GM21367 (cell line): ENCODE data around the gene ILK.

ENCODE experiments used
- ATAC-seq: cut with Tn5 transposase; IDR thresholded peaks from one replicate; pipeline ENCODE4 v1.9.1; 2021; ENCODE audit not compliant: unreplicated experiment

Gene ILK

DNA sequence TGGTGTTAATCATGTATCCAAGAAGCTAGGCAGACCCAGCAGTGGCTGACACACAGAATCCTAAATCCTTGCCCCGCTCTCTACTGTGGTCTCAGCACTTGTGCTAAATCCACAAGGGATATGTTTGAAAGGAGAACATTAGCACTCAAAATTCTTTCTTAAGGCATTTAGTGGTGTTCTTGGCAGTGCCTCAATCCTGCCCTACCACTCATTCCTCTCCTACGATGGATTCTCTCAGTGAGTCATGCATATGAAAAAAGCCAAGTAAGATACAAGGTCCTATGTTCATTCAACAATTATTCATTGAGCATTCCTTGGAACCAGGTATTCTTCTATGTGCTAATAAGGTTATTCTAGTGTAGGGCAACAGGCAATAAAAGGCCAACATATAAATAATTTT, 31.4 kb upstream of the ILK start:
- no peak for ATAC-seq

DNA sequence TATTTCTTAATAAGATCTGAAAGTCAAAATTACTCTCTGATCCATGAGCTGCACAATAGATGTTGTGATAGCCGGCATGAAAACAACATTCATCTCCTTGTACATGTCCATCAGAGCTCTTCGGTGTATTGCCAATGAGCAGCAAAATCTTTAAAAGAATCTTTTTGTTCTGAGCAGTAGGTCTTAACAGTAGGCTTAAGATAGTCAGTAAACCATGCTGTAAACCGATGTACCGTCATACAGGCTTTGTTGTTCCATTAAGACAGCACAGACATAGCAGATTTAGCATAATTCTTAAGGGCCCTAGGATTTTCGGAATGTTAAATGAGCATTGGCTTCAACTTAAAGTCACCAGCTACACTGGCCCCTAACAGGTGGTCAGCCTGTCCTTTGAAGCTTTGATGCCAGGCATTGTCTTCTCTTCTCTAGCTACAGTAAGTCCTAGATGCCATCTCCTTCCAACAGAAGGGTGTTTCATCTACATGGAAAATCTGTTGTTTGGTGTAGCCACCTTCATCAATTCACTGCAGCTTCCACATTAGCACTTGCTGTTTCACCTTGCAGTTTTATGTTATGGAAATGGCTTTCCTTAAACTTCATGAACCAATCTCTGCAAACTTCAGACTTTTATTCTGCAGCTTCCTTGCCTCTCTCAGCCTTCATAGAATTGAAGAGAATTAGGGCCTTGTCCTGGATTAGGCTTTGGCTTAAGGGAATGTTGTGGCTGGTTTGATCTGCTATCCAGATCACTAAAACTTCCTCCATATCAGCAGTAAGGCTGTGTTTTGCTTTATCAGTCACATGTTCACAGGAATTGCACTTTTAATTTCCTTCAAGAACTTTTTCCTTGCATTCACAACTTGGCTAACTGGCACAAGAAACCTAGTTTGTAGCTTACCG, 28.5 kb upstream of the ILK start:
- no peak for ATAC-seq

DNA sequence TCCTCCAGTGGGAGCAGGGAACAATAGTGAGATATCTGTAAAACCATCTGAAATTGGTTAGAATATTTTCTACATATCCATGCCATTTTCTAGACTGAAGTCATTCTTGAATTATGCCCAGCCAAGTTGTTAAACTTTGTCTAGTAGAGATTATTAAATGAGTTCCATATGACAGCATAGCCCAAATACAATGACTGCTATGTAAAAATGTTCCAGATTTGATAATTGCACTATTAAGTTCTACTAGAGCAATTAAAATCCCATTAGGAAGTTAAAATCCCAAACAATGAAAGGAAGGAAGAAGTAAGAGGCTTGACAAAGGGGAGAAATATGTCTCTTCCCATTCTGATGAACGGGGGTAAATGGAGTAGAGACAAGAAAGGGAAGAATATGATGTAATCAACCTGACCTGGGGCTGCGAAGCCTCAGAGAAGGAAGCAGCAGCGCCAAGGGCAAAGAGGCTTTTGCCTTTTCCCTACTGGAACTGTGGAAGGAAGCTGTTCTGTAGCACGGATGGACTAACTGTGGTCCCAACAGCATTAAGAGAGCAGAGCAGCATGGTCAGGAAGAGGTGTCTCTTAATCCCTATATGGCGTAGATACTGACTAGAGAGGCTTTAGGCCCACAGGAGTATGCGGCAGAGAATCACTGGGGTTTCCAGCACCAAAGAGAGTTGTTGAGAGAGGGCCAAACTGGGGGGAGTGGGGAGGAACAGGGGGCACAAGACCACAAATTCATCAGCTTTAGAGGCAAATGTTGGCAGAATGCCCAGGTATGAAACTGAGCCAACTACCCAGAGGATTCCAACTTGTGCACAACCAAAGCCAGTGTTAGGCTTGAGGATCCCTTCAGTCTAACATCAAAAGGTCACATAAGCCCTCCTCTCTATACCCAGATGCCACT, 26.9 kb upstream of the ILK start:
- ATAC-seq, result no peak

DNA sequence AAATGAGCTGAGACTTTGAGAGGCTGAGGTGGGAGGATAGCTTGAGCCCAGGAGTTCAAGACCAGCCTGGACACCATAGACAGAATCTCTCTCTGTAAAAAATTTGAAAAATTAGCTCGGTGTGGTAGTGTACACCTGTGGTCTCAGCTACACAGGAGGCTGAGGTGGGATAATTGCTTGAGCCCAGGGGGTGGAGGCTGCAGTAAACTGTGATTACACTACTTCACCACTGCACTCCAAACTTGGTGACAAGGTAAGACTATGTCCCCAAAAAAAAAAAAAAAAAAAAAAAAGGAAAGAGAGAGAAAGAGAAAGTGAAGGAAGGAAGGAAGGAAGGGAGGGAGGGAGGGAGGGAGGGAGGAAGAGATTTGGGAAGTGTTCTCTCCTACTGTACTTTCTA, 25.4 kb upstream of the ILK start:
- no peak for ATAC-seq

DNA sequence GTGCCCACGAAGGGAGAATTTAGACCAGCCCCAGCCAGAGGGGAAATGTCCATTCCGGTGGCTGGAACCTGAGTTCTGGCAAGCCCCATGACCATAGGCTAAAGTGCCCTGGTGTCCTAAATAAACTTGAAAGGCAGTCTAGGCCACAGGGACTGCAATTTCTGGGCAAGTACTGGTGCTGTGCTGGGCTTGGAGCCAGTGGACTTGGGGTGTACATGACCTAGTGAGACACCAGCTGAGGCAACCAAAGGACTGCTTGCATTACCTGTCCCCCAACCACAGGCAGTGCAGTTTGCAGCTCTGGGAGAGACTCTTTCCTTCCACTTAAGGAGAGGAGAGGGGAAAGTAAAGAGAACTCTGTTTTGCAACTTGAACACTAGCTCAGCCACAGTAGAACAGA, 23.9 kb upstream of the ILK start:
- ATAC-seq, result no peak

DNA sequence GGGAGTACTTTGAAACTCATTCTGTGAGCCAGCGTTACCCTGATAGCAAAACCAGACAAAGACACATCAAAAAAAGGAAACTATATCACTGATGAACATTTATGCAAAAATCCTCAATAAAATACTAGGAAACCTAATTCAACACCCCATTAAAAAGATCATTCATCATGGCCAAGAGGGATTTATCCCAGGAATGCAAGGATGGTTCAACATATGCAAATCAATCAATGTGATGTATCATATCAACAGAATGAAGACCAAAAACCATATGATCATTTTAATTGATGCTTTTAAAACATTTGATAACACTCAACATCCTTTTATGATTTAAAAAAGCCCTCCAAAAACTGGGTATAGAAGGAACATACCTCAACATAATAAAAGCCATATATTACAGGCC, 20.0 kb upstream of the ILK start:
- ATAC-seq, result no peak

DNA sequence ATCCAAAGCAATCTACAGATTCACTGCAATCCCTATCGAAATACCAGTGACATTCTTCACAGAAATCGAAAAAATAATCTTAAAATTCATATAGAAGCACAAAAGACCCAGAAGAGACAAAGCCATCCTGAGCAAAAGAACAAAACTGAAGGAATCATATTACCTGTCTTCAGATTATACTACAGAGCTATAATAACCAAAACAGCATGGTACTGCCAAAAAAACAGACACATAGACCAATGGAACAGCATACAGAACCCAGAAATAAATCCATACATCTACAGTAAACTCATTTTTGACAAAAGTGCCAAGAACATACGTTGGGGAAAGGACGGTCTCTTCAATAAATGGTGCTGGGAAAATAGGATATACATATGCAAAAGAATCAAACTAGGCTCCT, 19.0 kb upstream of the ILK start:
- no peak for ATAC-seq

DNA sequence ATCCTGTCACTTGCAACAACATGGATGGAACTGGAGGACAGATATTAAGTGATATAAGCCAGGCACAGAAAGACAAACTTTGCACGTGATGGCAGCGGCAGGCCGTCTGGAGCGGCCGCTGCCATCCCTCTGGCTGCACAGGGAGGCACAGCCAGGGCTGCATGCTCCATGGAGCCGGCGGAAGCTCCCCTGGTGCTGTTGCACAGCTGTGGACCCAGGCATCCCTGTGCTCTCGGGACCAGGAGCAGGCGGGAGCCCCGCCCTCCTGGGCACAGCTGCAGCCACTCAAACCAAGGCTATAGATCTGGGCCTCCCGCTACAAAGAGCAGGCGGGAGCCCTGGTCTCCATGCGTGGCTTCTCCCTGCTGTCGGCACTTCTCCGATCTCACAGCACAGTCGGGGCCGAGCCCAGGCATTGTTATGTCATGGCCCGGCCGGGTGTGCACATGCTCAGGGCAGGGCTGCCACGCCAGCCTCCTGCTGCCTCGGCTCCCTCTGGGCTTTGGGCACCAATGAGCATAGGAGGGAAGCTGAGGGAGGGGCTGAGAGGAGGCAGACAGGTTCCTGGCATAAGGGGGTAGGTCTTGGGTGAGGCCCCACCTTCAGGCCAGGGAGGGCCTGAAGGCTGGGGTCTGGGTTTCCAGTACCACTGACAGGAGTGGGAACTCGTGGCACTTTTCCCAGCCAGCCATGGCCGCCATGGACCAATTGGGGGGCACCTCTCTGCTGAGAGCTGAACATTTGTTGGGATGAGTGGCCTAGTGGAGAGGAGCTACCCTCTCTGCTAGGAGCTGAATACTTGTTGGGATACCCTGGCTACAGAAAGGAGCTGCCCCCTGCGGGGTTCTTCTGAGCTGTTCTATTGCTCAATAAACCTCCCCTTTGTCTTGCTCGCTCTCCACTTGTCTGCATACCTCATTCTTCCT, 16.9 kb upstream of the ILK start:
- no peak for ATAC-seq

DNA sequence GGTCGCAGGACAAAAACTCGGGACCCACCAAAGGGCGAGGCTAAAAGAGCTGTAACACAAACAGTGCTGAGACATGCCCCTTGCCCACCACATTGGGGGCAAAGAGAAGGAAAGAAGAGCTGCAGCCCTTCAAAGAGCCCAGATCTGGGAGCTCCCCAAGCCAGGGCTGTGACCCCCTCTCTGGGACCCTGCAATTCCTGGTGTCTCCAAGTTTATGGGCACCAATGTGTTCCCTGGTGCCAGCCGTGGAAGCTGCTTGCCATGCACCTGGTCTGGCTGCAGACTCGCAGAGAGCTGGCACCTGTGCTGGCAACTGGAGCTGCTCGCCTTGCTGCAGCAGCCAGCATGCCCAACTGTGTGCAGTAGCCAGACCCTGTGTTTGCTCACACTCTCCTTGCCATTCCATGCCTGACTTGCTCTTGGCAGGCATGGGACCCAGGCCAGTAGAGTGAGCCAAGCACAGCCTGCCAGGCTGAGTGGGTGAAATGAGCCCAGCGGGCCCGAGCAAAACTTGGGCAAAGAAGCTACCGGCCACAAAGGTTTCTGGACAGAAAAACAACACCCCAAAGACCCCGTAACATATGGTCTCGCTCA, 16.1 kb upstream of the ILK start:
- ATAC-seq, result no peak

DNA sequence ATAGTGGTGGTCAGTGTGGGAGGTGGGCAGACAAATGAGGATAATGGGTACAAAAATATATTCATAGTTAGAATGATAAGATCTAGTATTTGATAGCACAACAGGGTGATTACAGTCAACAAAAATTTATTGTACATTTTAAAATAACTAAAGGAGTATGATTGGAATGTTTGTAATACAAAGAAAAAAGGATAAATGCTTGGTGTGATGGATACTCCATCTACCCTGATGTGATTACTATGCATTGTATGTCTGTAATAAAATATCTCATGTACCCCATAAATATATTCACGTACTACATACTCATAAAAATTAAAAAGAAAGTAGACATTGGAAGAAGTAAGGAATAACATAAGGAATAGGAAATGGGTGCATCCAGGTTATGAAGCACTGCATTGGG, 15.6 kb upstream of the ILK start:
- ATAC-seq, result no peak

DNA sequence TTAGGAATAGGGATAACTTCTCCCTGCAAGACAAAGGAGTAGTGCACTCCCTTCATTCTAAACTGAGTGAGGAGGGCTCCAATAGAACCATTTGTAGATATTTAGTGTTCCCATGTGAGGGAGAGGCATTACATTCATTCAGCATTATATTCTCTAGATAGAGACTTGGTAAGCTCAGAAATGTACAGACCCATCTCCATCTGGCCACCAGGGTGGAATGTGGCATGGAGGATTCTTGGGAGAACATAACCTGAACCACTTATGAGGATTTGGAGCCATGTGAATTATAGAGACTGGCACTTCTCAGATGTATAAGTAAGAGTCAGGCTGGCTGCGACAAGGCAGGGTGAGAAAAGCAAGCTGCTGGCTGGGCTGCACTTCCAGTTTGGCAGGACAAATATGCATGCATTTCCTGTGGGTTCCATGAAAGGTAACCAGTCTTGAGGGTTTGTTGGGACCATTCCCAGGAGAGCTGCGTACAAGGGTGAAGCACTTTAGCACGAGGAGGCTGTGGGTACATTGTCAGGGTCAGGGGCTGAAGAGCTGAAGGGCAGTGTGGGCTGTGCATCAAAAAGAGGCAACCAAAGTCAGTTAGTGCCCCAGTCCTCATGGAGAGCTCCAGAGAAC, 9.3 kb upstream of the ILK start:
- no peak for ATAC-seq

DNA sequence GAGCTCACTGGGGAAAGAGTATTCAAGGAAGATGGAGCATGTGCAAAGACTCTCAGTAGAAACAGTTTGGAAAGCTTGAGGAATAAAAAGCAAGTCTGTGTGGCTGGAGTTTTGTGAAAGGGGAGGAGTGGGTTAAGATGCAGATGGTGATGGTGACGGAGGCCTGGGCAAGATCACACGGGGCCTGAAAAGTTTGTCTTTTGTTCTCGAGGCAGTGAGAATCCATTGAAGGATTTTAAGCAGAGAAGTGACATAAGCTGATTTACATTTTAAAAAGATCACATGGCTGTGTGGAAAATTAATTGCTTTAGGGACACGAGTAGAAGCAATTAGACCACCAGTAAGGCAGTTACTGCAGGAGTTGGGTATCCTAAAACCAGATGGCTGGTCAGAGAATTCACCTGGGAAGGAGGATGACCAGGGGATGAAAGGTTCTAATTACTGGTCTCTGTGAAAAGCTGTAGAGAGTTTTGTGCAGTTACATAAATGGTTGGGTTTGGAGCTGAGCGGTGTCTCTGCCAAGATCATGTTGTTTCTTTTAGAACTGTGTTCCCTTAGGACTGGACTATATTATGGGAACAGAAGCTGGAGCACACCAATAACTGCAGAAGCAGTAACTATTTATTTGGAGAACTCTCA, 7.2 kb upstream of the ILK start:
- ATAC-seq, result no peak

DNA sequence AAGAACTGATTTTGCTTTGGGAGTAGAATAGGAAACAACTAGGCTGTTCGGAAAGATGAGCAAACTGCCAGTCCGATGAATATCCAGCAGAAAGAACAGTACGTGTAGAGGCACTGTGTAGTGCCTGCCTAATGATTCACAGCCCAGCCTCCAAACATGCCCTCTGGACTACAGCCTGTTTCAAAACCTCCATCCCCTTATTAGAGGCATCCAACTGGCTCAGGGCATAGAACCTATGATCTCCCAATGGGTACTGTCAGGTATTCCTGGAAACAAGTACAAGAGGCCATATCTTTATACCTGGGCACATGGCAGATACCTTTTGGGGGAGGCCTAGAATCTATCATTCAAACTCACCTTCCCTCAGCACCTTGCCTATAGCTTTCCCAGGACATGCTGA, 5.0 kb upstream of the ILK start:
- ATAC-seq, result no peak

DNA sequence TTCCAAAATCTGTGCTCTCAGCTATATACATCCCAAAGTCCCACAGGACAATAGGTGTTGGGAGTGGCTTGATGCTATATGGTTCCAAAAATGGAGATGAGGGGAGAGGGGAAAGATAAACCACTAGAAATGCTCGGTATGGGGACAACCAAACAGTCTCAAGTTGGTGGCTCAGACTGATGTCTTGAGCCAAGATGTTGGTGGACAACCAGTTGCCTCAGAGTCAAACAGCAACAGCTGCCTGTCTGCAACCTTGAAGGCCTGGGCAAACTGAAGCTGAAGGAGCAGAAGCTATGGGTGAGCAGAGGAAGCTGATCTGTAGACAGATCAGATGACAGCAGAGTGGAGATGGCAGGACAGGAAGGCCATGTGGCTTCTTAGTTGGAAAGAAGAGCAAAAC, 4.1 kb upstream of the ILK start:
- no peak for ATAC-seq

DNA sequence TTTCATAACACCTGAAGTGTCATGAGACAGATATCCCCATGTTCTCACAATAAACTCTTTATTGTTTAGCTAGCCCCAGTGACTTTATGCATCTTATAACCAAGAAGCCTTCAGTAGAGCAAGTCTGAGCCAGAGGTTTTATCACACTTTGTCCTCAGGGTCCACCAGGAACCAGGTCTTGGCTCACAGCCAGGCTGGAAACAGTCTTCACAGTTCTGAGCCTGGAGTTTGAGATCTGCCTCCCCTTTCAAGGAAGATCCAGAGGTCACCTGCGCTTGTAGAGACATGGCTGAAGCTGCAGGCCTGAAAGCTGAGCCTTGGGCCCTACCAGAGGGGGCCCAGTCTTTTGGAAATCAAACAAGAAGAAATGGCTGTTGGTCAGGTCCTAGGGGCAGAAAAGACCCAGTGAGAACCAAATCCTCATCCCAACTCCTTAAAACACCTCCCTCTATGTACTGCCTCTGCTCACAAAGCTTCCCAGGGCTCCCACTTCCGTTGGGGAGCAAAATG, 3.6 kb upstream of the ILK start:
- ATAC-seq, result no peak

DNA sequence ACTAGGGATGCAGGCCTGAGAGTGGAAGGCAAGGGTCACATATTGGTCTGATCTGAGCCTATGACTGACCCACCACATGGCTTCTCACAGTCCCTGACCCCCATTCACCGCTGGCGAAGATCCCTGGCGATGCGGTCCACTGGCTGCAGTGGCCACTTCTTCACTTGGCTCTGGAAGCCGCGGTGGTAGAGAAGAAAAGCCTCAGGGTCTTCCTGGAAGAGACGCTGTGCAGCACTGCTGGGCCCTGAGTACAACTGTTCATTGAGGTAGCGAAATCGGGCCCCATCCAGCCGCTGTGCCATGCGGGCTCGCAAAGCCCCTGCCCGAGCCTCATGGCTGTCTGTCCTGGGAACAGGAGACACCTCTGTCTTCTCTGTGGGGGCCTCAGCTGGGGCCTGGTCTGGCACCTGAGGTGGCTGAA, 2.5 kb upstream of the ILK start:
- ATAC-seq, result no peak

DNA sequence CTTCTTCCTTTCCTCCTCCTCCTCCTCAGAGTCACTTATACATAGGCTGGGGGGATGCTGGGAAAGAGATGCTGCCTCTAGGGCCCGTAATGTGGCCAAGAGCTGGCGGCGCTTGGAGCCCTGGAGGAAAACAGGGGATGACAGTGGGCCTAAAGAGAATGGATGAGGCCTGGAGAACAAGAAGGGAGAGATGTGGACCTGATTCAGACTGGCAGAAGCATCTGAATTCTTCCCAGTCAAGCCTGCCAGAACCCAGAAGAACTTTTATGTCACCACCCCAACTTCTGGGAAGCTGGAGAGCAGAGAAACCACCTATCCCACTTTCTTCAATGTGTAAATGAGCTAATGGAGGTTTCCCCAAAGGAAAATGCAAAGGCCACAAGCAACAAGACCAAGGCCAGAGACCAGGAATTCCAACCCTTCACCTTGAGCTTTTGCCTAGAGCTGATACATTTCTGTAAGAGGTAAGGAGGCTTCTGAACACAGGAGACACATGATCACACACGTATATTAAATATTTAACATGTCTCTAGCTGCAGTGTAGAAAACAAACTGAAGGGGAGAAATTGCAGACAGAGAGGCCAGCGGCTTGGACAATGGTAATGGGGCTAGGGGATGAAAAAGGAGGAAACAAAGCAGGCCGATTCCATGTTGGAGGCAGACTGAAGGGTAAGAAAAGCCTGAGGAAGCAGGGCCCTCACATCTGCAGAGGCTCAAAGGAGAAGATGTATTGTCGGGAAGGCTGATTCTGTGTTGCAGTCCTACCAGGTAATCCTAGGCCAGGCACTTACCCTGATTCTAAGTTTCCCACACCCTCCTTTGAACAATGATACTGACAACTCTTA, 1.3 kb upstream of the ILK start:
- no peak for ATAC-seq

DNA sequence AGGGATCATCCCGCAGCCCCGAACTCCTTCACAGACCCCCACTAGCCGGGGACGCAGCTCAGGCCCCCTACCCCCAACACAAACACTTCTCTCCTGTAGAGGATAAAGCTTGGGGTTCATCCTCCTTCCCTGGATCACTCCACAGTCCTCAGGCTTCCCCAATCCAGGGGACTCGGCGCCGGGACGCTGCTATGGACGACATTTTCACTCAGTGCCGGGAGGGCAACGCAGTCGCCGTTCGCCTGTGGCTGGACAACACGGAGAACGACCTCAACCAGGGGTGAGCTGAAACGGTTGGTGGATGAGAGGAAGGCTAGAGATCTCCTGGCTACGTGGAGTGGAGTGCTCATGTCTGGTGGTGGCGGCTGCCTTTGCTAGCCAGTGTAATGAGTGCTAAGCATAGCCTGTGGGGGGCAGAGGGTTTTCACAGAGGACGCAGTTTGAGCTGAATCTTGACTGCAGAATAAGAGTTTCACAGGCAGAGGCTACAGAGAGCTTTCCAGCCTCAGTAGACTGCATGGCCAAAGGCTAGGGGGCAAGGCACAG, 580 bp downstream of the ILK start:
- peak; percentile 39 for ATAC-seq
